Nephron (organoid): ENCODE results near the gene NUPR1.
"Not testable (repeated sequence)": the region's sequence is repeated elsewhere in the genome, so short reads cannot be mapped to it uniquely, and the experiment has no call there.

Experiments
- H3K27ac Mint-ChIP-seq, 3 experiments: 2 replicates each; pipeline ENCODE4 v1.8.0; 2020; ENCODE audit warnings: mixed read lengths in 3 of 3, mild to moderate bottlenecking in 2 of 3, moderate library complexity in 1 of 3
- H3K27me3 Mint-ChIP-seq: 2 replicates; pipeline ENCODE4 v1.8.0; 2021; ENCODE audit warnings: low read depth, mild to moderate bottlenecking, moderate library complexity, mixed read lengths
- H3K36me3 Mint-ChIP-seq: 2 replicates; pipeline ENCODE4 v1.8.0; 2020; ENCODE audit warnings: low read depth, mixed read lengths
- H3K4me1 Mint-ChIP-seq: 2 replicates; pipeline ENCODE4 v1.8.0; 2020; ENCODE audit warnings: mixed read lengths
- H3K4me3 Mint-ChIP-seq, 3 experiments: 2 replicates each; pipeline ENCODE4 v1.8.0; 2020; ENCODE audit warnings: mild to moderate bottlenecking in 3 of 3, mixed read lengths in 3 of 3, moderate library complexity in 2 of 3
- H3K9me3 Mint-ChIP-seq: 2 replicates; pipeline ENCODE4 v1.8.0; 2020; ENCODE audit warnings: mixed read lengths
- TF ChIP-seq, protein P1 (sequence below), 3 experiments: fragments of 200-600 bp; sonication (generic); IDR thresholded peaks; one replicate each; pipeline ENCODE4 v1.5.0; 2021; ENCODE audit warnings: antibody characterized with exemption in 3 of 3; ENCODE audit not compliant: unreplicated experiment in 3 of 3

NUPR1 gene

DNA sequence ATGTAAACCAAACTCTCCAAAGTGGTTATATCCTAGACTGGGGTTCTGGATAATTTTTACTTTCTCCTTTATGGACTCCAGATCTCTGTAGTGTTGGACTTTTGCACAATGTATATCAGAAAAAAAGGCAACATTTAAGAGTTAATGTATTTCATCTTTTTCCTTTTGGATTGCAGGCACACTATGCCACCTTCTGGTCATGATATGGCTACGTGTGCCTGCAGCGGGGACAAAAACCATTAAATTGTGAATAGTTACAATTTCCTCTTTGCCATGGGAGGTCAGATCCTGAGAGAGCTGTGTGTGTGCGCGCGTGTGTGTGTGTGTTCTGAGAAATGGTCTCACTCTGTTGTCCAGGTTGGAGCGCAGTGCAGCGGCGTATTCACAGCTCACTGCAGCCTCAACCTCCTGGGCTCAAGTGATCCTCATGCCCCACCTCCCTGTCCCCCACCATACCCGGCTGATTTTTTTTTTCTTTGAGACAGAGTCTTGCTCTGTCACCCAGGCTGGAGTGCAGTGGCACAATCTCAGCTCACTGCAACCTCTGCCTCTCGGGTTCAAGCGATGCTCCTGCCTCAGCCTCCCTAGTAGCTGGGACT is 10.6 kb upstream of the NUPR1 start:
- H3K36me3 Mint-ChIP-seq, result no peaks in the 10 kb centered on the region
- no peaks in the 10 kb centered on the region for H3K9me3 Mint-ChIP-seq
- H3K4me3 Mint-ChIP-seq, result peak overlapping the region in 2 of 3 experiments; percentile 49 to 74
- H3K27me3 Mint-ChIP-seq, result no peaks in the 10 kb centered on the region
- TF ChIP-seq, protein P1, sequence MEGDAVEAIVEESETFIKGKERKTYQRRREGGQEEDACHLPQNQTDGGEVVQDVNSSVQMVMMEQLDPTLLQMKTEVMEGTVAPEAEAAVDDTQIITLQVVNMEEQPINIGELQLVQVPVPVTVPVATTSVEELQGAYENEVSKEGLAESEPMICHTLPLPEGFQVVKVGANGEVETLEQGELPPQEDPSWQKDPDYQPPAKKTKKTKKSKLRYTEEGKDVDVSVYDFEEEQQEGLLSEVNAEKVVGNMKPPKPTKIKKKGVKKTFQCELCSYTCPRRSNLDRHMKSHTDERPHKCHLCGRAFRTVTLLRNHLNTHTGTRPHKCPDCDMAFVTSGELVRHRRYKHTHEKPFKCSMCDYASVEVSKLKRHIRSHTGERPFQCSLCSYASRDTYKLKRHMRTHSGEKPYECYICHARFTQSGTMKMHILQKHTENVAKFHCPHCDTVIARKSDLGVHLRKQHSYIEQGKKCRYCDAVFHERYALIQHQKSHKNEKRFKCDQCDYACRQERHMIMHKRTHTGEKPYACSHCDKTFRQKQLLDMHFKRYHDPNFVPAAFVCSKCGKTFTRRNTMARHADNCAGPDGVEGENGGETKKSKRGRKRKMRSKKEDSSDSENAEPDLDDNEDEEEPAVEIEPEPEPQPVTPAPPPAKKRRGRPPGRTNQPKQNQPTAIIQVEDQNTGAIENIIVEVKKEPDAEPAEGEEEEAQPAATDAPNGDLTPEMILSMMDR (IDR thresholded peaks at IDR 0.05; ENCODE audit: unreplicated experiment in 3 of 3), result peak; percentile 33 to 49 (median 39)
- peaks cover under 1% of the 10 kb centered on the region for H3K4me1 Mint-ChIP-seq
- H3K27ac Mint-ChIP-seq, result peak overlapping the region in 2 of 3 experiments; percentile 35 to 86

DNA sequence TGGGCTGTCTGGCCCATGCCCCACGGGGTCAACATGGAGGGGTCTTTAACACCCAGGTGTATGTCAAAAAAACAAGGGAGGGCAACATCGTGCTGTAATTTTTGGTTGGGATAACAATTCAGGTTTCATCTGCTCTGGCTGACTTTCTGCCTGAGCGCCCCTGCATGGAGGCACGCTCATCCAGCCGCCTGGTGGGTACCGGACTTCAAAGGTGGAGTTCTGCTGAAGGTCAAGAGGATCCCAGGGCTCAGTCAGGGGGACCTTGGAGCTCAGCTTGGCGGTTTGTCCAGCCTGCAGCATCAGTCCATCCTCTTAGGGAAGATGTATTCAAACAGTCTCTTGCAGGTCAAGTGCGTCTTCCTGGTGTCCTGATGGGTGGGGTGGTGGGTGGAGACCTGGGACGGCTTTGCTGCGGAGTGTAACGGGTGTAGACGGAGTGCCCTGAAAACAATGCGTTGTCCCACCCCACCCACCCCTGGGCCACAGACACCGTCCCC is 9.6 kb upstream of the NUPR1 start:
- H3K27me3 Mint-ChIP-seq, result no peaks in the 10 kb centered on the region
- H3K9me3 Mint-ChIP-seq, result no peaks in the 10 kb centered on the region
- H3K4me1 Mint-ChIP-seq, result no peaks in the 10 kb centered on the region
- H3K36me3 Mint-ChIP-seq, result no peaks in the 10 kb centered on the region
- TF ChIP-seq, protein P1 (IDR thresholded peaks at IDR 0.05; ENCODE audit: unreplicated experiment in 3 of 3), result no peak
- no peak overlapping the region for H3K4me3 Mint-ChIP-seq
- no peak overlapping the region for H3K27ac Mint-ChIP-seq

DNA sequence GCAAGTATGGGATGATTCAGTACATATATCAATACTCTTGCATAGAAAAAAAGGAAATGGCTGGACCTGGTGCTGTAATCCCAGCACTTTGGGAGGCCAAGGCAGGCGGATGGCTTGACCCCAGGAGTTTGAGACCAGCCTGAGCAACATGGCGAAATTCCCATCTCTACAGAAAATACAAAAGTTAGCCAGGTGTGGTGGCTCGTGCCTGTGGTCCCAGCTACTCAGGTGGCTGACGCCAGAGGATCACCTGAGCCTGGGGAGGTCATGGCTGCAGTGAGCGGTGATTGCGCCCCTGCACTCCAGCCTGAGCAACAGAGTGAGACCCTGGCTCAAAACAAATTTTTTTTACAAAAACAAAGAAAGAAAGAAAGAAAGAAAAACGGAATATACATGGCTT is 7.9 kb upstream of the NUPR1 start:
- Mint-ChIP-seq H3K4me1 (no peaks in the 10 kb centered on the region), H3K36me3 (no peaks in the 10 kb centered on the region), H3K4me3 (no peak overlapping the region), H3K27ac (no peak overlapping the region), H3K27me3 (no peaks in the 10 kb centered on the region), H3K9me3 (no peaks in the 10 kb centered on the region)
- TF ChIP-seq, protein P1 (IDR thresholded peaks at IDR 0.05; ENCODE audit: unreplicated experiment in 3 of 3), result no peak

DNA sequence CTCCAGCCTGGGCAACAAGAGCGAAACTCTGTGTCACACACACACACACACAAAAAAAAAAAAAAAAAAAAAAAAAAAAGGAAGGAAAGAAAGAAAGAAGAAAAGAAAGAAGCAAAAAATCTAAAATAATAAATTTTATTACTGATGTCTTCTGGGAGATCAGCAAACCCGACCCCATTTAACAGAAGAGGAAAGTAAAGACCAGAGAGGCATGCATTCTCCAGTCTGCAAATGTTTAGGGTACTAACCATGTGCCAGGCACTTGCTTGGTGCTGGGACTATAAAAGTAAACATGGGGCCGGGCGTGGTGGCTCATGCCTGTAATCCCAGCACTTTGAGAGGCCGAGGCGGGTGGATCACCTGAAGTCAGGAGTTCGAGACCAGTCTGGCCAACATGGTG is 7.2 kb upstream of the NUPR1 start:
- H3K4me1 Mint-ChIP-seq, H3K36me3 Mint-ChIP-seq, H3K27me3 Mint-ChIP-seq, H3K27ac Mint-ChIP-seq, H3K9me3 Mint-ChIP-seq, H3K4me3 Mint-ChIP-seq: not testable (repeated sequence)

DNA sequence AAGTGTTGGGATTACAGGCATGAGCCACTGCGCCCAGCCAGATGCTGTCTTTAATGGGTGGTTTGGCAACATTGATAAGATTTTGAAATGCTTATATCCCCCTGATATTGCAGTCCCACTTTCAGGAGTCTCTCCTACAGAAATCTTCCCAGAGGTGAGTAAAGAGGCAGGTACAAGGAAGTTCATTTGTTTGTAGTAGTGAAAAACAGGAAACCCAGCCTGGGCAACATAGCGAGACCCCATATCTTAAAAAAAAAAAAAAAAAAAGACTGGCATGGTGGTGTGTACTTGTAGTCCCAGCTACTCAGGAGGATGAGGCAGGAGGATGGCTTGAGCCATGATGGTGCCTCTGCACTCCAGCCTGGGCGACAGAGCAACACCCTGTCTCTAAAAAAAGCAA is 6.2 kb upstream of the NUPR1 start:
- no peak overlapping the region for H3K27ac Mint-ChIP-seq
- no peaks in the 10 kb centered on the region for H3K36me3 Mint-ChIP-seq
- H3K27me3 Mint-ChIP-seq, result no peaks in the 10 kb centered on the region
- TF ChIP-seq, protein P1 (IDR thresholded peaks at IDR 0.05; ENCODE audit: unreplicated experiment in 3 of 3), result no peak
- H3K4me1 Mint-ChIP-seq, result no peaks in the 10 kb centered on the region
- H3K9me3 Mint-ChIP-seq, result no peaks in the 10 kb centered on the region
- no peak overlapping the region for H3K4me3 Mint-ChIP-seq

DNA sequence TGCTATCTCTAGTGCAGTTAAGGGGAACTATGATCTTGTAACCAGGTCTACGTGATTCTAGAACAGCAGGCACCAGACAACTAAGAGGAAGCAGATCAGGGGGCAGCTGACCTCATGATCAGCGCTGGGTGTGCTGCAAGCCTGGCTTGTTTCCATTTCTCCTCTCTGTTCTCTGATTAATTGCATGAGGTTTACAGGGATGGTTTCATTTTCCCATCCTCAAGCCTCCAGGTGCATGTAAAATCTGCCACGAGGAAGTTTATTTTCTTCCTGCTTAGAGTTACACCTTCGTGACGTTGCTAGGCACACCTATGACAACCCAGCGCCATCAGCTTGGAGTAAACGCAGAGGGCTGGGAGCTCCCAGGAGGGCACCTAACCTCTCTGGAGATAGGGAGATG is 4.3 kb upstream of the NUPR1 start:
- H3K4me1 Mint-ChIP-seq, result peaks cover 10% of the 10 kb centered on the region
- TF ChIP-seq, protein P1 (IDR thresholded peaks at IDR 0.05; ENCODE audit: unreplicated experiment in 3 of 3), result no peak
- H3K9me3 Mint-ChIP-seq, result peaks cover 2% of the 10 kb centered on the region
- peak overlapping the region in 1 of 3 experiments; percentile 41 for H3K27ac Mint-ChIP-seq
- no peak overlapping the region for H3K4me3 Mint-ChIP-seq
- no peaks in the 10 kb centered on the region for H3K36me3 Mint-ChIP-seq
- H3K27me3 Mint-ChIP-seq, result no peaks in the 10 kb centered on the region
